HepG2 (cell line): Measurements from ENCODE around the gene C10orf90. TPM values are rescaled to one million over a fixed set of nuclear protein-coding genes. Genes with fewer than 3 reads are reported as not detected.

Source experiments
- ATAC-seq: fragments of 200-7000 bp; cut with Tn5 transposase; 3 replicates; pipeline ENCODE4 v1.9.1; 2020; ENCODE audit warnings: mild to moderate bottlenecking, moderate library complexity
- BruUV-seq: library from RNA; stranded (reverse); fragments of 400-500 nt; replicated peaks from 2 replicates; lab custom pipeline; 2021; lab: Mats Ljungman, UMichigan
- CTCF ChIA-PET: fragments of 300-600 bp; formaldehyde crosslinking; extraction: SDS; loops from one replicate; lab custom pipeline; 2021; ENCODE audit warnings: low total read pairs, inconsistent platforms, low intra/inter-chr PET ratio; lab: Yijun Ruan, JAX
- POLR2A ChIA-PET: fragments of 350-600 bp; sonication (Branson Sonifier 250); formaldehyde crosslinking; loops from one replicate; lab custom pipeline; 2020; ENCODE audit warnings: antibody characterized with exemption, inconsistent platforms; lab: Yijun Ruan, JAX
- DNase-seq: peaks from one replicate; pipeline ENCODE4 v3.0.0-alpha.2; 2015; ENCODE audit warnings: low spot score
- FAIRE-seq: peaks from 3 replicates; lab custom pipeline; 2011; peaks lifted over from hg19 to GRCh38; lab: Jason Lieb, UNC
- H2AFZ ChIP-seq: one replicate; pipeline ENCODE4 v1.6.1; 2011; ENCODE audit warnings: low read length, inconsistent platforms
- H3K27ac ChIP-seq: fragments of 300-600 bp; 3 replicates; pipeline ENCODE4 v1.8.0; 2011; ENCODE audit warnings: mixed run types, mild to moderate bottlenecking, mixed read lengths, low read length, inconsistent platforms; ENCODE audit not compliant: insufficient read depth; ENCODE audit errors: extremely low read length
- H3K27me3 ChIP-seq, 2 experiments: fragments of 200-600 bp in 1 of 2; 2 replicates in 1 of 2; 3 replicates in 1 of 2; pipeline versions ENCODE4 v1.6.0 to v1.8.0; 2011; ENCODE audit warnings: low read length in 2 of 2, mild to moderate bottlenecking in 2 of 2, moderate library complexity in 2 of 2, inconsistent platforms in 1 of 2; ENCODE audit not compliant: insufficient read depth in 2 of 2, control insufficient read depth in 1 of 2
- H3K36me3 ChIP-seq, 2 experiments: fragments of 200-600 bp in 1 of 2; replicated peaks in 1 of 2; 2 replicates in 1 of 2; 3 replicates in 1 of 2; pipeline versions ENCODE4 v1.5.1 to v1.8.0; 2011; ENCODE audit warnings: low read length in 2 of 2, inconsistent platforms in 1 of 2; ENCODE audit not compliant: insufficient read depth in 2 of 2, control insufficient read depth in 1 of 2
- H3K4me1 ChIP-seq: 2 replicates; pipeline ENCODE4 v1.5.1; 2012; ENCODE audit warnings: low read length, inconsistent platforms; ENCODE audit not compliant: insufficient read depth
- H3K4me2 ChIP-seq: 2 replicates; pipeline ENCODE4 v1.6.0; 2011; ENCODE audit warnings: low read depth, low read length, inconsistent platforms
- H3K4me3 ChIP-seq, 3 experiments: fragments of 200-600 bp in 1 of 3; sonication (generic), shearing (Covaris generic) in 1 of 3; replicated peaks in 1 of 3; 2 replicates each; pipeline ENCODE4 v1.5.1; 2011 to 2016; ENCODE audit warnings: low read length in 3 of 3, inconsistent platforms in 2 of 3, low read depth in 2 of 3, mild to moderate bottlenecking in 2 of 3, control low read depth in 1 of 3, mixed read lengths in 1 of 3; ENCODE audit not compliant: insufficient read depth in 1 of 3
- H3K79me2 ChIP-seq: one replicate; pipeline ENCODE4 v1.6.1; 2011; ENCODE audit warnings: low read length, inconsistent platforms; ENCODE audit not compliant: insufficient read depth
- H3K9ac ChIP-seq: 2 replicates; pipeline ENCODE4 v1.6.0; 2011; ENCODE audit warnings: mild to moderate bottlenecking, low read depth, low read length, inconsistent platforms; ENCODE audit not compliant: insufficient read depth
- H3K9me3 ChIP-seq: 2 replicates; pipeline ENCODE4 v1.5.1; 2012; ENCODE audit warnings: mild to moderate bottlenecking, low read length
- H4K20me1 ChIP-seq: 2 replicates; pipeline ENCODE4 v1.6.0; 2011; ENCODE audit warnings: inconsistent platforms, mild to moderate bottlenecking, low read length, moderate library complexity; ENCODE audit not compliant: insufficient read depth
- ARNT2 ChIP-seq: sonication (generic); formaldehyde crosslinking; IDR thresholded peaks from 2 replicates; pipeline ENCODE4 v1.8.0; 2022; ENCODE audit warnings: mild to moderate bottlenecking, low read depth, missing genetic modification reagents, moderate library complexity
- CC2D1A ChIP-seq: sonication (generic); formaldehyde crosslinking; IDR thresholded peaks from 2 replicates; pipeline ENCODE4 v1.8.1; 2023; ENCODE audit warnings: mild to moderate bottlenecking, missing genetic modification reagents
- CHD4 ChIP-seq: fragments of 200-600 bp; sonication (generic); IDR thresholded peaks from 2 replicates; pipeline ENCODE4 v1.7.0; 2017; ENCODE audit warnings: mild to moderate bottlenecking, low read length, borderline replicate concordance
- KDM6A ChIP-seq: IDR thresholded peaks from 2 replicates; pipeline ENCODE4 v1.6.1; 2016; ENCODE audit warnings: low read depth
- KLF11 ChIP-seq: IDR thresholded peaks from 2 replicates; pipeline ENCODE4 v1.6.1; 2016; ENCODE audit warnings: missing compliant biosample characterization
- NFE2L1 ChIP-seq: sonication (generic); formaldehyde crosslinking; IDR thresholded peaks from 2 replicates; pipeline ENCODE4 v1.4.0; 2020; ENCODE audit warnings: missing genetic modification reagents, mild to moderate bottlenecking, borderline replicate concordance
- NKX3-1 ChIP-seq: sonication (generic); formaldehyde crosslinking; IDR thresholded peaks from 2 replicates; pipeline ENCODE4 v1.5.0; 2020; ENCODE audit warnings: missing genetic modification reagents
- NR3C1 ChIP-seq: sonication (generic); formaldehyde crosslinking; IDR thresholded peaks from 2 replicates; pipeline ENCODE4 v1.4.0; 2020; ENCODE audit warnings: missing genetic modification reagents
- PCBP2 ChIP-seq: fragments of 200-400 bp; formaldehyde crosslinking; optimal IDR thresholded peaks from 2 replicates; pipeline ENCODE3; 2018; ENCODE audit warnings: low read length, low read depth; ENCODE audit not compliant: poor library complexity, severe bottlenecking
- RFXANK ChIP-seq: IDR thresholded peaks from 2 replicates; pipeline ENCODE4 v1.6.1; 2016
- SYNCRIP ChIP-seq: fragments of 200-400 bp; formaldehyde crosslinking; IDR thresholded peaks from 2 replicates; pipeline ENCODE4 v1.6.1; 2018; ENCODE audit warnings: mild to moderate bottlenecking, low read depth, low read length; ENCODE audit not compliant: insufficient read depth
- TARDBP ChIP-seq: sonication (generic); formaldehyde crosslinking; IDR thresholded peaks from 2 replicates; pipeline ENCODE4 v1.8.0; 2022; ENCODE audit warnings: mild to moderate bottlenecking, missing genetic modification reagents
- ZNF501 ChIP-seq: sonication (generic); formaldehyde crosslinking; IDR thresholded peaks from 2 replicates; pipeline ENCODE4 v1.5.1; 2020; ENCODE audit warnings: mild to moderate bottlenecking, moderate library complexity, missing genetic modification reagents
- WGBS: methylation state at CpG from one replicate; pipeline ENCODE4 v1.1.6; 2017; ENCODE audit warnings: low lambda C conversion rate; 5-methylcytosine and 5-hydroxymethylcytosine counted together
- in situ Hi-C: cut with HindIII; loops from 2 replicates; pipeline ENCODE4 v1.10.0; 2017; ENCODE audit warnings: low pct_unique_long_range_greater_than_20kb; ENCODE audit not compliant: extremely low pct_ligation_motif_present
- intact Hi-C: fragments of 100-400 bp; cut with micrococcal nuclease; formaldehyde crosslinking; loops from one replicate; pipeline ENCODE4 v1.10.0; 2022; ENCODE audit not compliant: unreplicated experiment
- polyA plus RNA-seq, 8 experiments: library from polyadenylated mRNA; depleted of rRNA in 3 of 8; stranded (reverse) in 7 of 8; unstranded in 1 of 8; fragments of >200 nt; fragmentation: Illumina TruSeq in 4 of 8; extraction: Trizol in 4 of 8; gene quantifications; 2 replicates each; pipeline versions ENCODE4 v1.2.1 to v1.2.3, GENCODE V29; 2011 to 2016; ENCODE audit warnings: low read depth in 4 of 8, missing spikeins in 1 of 8, mixed read lengths in 1 of 8; ENCODE audit not compliant: insufficient read depth in 1 of 8
- total RNA-seq, 5 experiments: library from RNA; depleted of rRNA; stranded (reverse); fragments of >200 nt; fragmentation: Illumina TruSeq; extraction: Trizol; gene quantifications; 2 replicates each; pipeline ENCODE4 v1.2.3, GENCODE V29; 2016; ENCODE audit warnings: low read depth in 1 of 5
- TF ChIP-seq, protein P1 (sequence below): sonication (generic); formaldehyde crosslinking; IDR thresholded peaks from 2 replicates; pipeline ENCODE4 v1.5.0; 2020; ENCODE audit warnings: mild to moderate bottlenecking, missing genetic modification reagents
- TF ChIP-seq, protein P2 (sequence below): sonication (generic); formaldehyde crosslinking; IDR thresholded peaks from 2 replicates; pipeline ENCODE4 v1.5.0; 2020; ENCODE audit warnings: mild to moderate bottlenecking, missing genetic modification reagents, borderline replicate concordance
- TF ChIP-seq, protein P3 (sequence below): sonication (generic); formaldehyde crosslinking; IDR thresholded peaks from 2 replicates; pipeline ENCODE4 v1.8.1; 2022; ENCODE audit warnings: mild to moderate bottlenecking, missing genetic modification reagents

The C10orf90 gene
- total and polyA plus RNA-seq, 2 of the 13 experiments (the other 11 are each of a cell fraction or from before 2014, with no cell fraction given): not detected

DNA sequence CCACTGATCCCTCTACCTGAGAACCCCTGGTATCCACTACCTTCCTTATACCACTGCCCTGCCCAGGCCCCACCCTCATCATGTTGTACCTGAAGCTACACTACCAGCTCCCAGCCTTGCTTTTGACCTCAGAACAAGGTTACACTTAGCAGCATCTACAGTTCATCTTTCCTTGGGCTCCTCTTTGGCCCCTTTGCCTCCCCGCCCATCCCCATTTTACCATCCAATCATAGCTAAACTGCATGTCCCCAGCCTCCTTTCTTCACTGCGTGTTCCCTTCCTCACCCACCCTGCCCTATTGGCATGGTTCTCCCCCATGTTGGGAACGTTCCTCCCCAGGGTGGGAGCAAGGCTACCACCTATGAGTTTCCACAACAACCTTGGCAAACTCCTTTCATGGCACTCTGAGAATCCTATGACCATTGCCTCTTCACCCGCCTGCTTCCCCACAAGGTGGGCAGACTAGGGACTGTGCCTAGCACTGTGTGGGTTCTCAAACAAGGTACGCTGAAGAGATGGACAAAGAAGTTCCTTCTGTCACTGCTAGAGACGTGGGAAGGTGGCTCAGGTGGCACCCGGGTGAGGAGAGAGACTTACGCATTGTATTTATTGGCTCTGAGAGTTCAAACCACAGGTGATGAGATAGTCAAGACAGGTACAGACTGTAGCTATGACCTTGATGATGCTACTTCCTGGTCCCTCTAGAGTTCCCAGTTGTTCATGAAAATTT lies 215.3 kb downstream of the C10orf90 start:
- ChIA-PET POLR2A (no interaction called here), CTCF (no interaction called here)
- Histone ChIP-seq H3K4me2 (no peak overlapping the region), H3K9me3 (no peaks in the 10 kb centered on the region), H3K4me1 (no peaks in the 10 kb centered on the region), H3K79me2 (no peaks in the 10 kb centered on the region), H3K27me3 (peaks cover 0 to 4% of the 10 kb centered on the region in 2 experiments; a peak in 2 of 5 replicates), H3K27ac (no peak overlapping the region), H4K20me1 (no peaks in the 10 kb centered on the region), H3K4me3 (no peak overlapping the region), H2AFZ (no peak overlapping the region), H3K36me3 (no peaks in the 10 kb centered on the region), H3K9ac (no peak overlapping the region)
- no peak for ATAC-seq
- FAIRE-seq: no peak
- in situ Hi-C loops: no loop called here
- 20% methylated on average over 8 of the region's 8 CpGs for WGBS
- TF ChIP-seq CHD4 (no peak), PCBP2 (no peak), KLF11 (CRISPR knock-in tag) (no peak), KDM6A (CRISPR knock-in tag) (no peak), NKX3-1 (CRISPR knock-in tag) (no peak), NFE2L1 (no peak), NR3C1 (CRISPR knock-in tag) (no peak), SYNCRIP (no peak), ARNT2 (no peak), TARDBP (no peak), RFXANK (CRISPR knock-in tag) (no peak), ZNF501 (CRISPR knock-in tag) (no peak), CC2D1A (CRISPR knock-in tag) (no peak)
- TF ChIP-seq, protein P1, sequence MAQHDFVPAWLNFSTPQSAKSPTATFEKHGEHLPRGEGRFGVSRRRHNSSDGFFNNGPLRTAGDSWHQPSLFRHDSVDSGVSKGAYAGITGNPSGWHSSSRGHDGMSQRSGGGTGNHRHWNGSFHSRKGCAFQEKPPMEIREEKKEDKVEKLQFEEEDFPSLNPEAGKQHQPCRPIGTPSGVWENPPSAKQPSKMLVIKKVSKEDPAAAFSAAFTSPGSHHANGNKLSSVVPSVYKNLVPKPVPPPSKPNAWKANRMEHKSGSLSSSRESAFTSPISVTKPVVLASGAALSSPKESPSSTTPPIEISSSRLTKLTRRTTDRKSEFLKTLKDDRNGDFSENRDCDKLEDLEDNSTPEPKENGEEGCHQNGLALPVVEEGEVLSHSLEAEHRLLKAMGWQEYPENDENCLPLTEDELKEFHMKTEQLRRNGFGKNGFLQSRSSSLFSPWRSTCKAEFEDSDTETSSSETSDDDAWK: no peak
- TF ChIP-seq, protein P2, sequence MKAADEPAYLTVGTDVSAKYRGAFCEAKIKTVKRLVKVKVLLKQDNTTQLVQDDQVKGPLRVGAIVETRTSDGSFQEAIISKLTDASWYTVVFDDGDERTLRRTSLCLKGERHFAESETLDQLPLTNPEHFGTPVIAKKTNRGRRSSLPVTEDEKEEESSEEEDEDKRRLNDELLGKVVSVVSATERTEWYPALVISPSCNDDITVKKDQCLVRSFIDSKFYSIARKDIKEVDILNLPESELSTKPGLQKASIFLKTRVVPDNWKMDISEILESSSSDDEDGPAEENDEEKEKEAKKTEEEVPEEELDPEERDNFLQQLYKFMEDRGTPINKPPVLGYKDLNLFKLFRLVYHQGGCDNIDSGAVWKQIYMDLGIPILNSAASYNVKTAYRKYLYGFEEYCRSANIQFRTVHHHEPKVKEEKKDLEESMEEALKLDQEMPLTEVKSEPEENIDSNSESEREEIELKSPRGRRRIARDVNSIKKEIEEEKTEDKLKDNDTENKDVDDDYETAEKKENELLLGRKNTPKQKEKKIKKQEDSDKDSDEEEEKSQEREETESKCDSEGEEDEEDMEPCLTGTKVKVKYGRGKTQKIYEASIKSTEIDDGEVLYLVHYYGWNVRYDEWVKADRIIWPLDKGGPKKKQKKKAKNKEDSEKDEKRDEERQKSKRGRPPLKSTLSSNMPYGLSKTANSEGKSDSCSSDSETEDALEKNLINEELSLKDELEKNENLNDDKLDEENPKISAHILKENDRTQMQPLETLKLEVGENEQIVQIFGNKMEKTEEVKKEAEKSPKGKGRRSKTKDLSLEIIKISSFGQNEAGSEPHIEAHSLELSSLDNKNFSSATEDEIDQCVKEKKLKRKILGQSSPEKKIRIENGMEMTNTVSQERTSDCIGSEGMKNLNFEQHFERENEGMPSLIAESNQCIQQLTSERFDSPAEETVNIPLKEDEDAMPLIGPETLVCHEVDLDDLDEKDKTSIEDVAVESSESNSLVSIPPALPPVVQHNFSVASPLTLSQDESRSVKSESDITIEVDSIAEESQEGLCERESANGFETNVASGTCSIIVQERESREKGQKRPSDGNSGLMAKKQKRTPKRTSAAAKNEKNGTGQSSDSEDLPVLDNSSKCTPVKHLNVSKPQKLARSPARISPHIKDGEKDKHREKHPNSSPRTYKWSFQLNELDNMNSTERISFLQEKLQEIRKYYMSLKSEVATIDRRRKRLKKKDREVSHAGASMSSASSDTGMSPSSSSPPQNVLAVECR (CRISPR knock-in tag): no peak
- TF ChIP-seq, protein P3, sequence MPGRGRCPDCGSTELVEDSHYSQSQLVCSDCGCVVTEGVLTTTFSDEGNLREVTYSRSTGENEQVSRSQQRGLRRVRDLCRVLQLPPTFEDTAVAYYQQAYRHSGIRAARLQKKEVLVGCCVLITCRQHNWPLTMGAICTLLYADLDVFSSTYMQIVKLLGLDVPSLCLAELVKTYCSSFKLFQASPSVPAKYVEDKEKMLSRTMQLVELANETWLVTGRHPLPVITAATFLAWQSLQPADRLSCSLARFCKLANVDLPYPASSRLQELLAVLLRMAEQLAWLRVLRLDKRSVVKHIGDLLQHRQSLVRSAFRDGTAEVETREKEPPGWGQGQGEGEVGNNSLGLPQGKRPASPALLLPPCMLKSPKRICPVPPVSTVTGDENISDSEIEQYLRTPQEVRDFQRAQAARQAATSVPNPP (CRISPR knock-in tag): no peak
- no TSS peak for BruUV-seq
- intact Hi-C loops: no loop called here
- no peak for DNase-seq
